ENCODE measurements around the gene PRPS1.

DNA sequence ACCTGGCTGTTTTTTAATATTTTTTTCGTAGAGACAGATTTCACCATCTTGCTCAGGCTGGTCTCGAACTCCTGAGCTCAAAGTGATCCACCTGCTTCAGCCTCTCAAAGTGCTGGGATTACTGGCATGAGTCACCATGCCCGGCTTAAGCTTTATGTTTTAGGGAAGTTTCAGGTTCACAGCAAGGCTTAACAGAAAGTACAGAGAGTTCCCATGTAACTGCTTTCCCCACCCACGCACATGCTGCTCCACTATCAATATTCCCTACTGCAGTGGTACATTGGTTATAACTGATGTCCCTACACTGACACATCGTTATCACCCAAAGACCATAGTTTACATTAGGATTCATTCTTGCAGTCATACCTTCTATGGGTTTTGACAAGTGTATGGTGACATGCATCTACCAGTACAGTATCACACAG lies 62.7 kb downstream of the PRPS1 start:
- TF ChIP-seq CTCF (IDR thresholded peaks at IDR 0.05) (no peak), POLR2A (IDR thresholded peaks at IDR 0.05) (no peak)

Data from right lobe of liver (tissue), 4 donors.